Panc1 (cell line): ENCODE measurements around the gene ADGRA1. TPM values are rescaled to one million over a fixed set of nuclear protein-coding genes. Genes with fewer than 3 reads are reported as not detected.
A peak's percentile ranks its signal among the peaks of the same experiment; 100 is the strongest.

Experiments
- ATAC-seq: fragments of 200-7000 bp; cut with Tn5 transposase; 2 replicates; pipeline ENCODE4 v1.9.1; 2020; ENCODE audit warnings: mild to moderate bottlenecking, moderate library complexity
- BruUV-seq: library from RNA; stranded (reverse); fragments of 400-500 nt; replicated peaks from 2 replicates; lab custom pipeline; 2021; lab: Mats Ljungman, UMichigan
- CTCF ChIA-PET: fragments of 300-600 bp; sonication (Branson Sonifier 250); formaldehyde crosslinking; loops from one replicate; lab custom pipeline; 2022; ENCODE audit warnings: antibody characterized with exemption; lab: Charles Lee
- POLR2A ChIA-PET: fragments of 300-600 bp; sonication (Branson Sonifier 250); formaldehyde crosslinking; loops from one replicate; lab custom pipeline; 2022; ENCODE audit warnings: antibody characterized with exemption; lab: Charles Lee
- DNase-seq: peaks from one replicate; pipeline ENCODE4 v3.0.0-alpha.2; 2010; ENCODE audit warnings: low read depth, low spot score
- H3K27ac ChIP-seq: 2 replicates; pipeline ENCODE4 v1.5.1; 2011; ENCODE audit warnings: mild to moderate bottlenecking, low read length, inconsistent platforms
- H3K27me3 ChIP-seq: fragments of 200-500 bp; sonication (Bioruptor generic); 2 replicates; pipeline ENCODE4 v1.6.0; 2014; ENCODE audit warnings: low read length, inconsistent platforms; ENCODE audit not compliant: control insufficient read depth, insufficient read depth
- H3K36me3 ChIP-seq: fragments of 200-500 bp; sonication (Bioruptor generic); 2 replicates; pipeline ENCODE4 v1.5.1; 2014; ENCODE audit warnings: inconsistent platforms, mild to moderate bottlenecking, low read length, moderate library complexity; ENCODE audit not compliant: control insufficient read depth, insufficient read depth
- H3K4me1 ChIP-seq: 2 replicates; pipeline ENCODE4 v1.5.1; 2011; ENCODE audit warnings: inconsistent platforms, mild to moderate bottlenecking, low read length, moderate library complexity; ENCODE audit not compliant: control insufficient read depth, insufficient read depth
- H3K4me3 ChIP-seq, 2 experiments: 2 replicates each; pipeline ENCODE4 v1.5.1; 2011 to 2012; ENCODE audit warnings: low read depth in 2 of 2, low read length in 2 of 2, mild to moderate bottlenecking in 2 of 2, inconsistent platforms in 1 of 2, moderate library complexity in 1 of 2
- H3K9me3 ChIP-seq: fragments of 200-500 bp; sonication (Bioruptor generic); 2 replicates; pipeline ENCODE4 v1.5.1; 2014; ENCODE audit warnings: low read depth, mild to moderate bottlenecking, inconsistent platforms, low read length, moderate library complexity; ENCODE audit not compliant: control insufficient read depth, insufficient read depth
- POLR2AphosphoS5 ChIP-seq: IDR thresholded peaks from 2 replicates; pipeline ENCODE4 v1.6.1; 2012; ENCODE audit warnings: mild to moderate bottlenecking, low read depth, low read length, moderate library complexity
- REST ChIP-seq, 2 experiments: IDR thresholded peaks; 2 replicates each; pipeline ENCODE4 v1.6.1; 2011 to 2012; ENCODE audit warnings: low read depth in 2 of 2, control low read depth in 1 of 2, low read length in 1 of 2, mild to moderate bottlenecking in 1 of 2, moderate library complexity in 1 of 2; ENCODE audit not compliant: insufficient read depth in 1 of 2
- SIN3A ChIP-seq: IDR thresholded peaks from 2 replicates; pipeline ENCODE4 v1.6.1; 2012; ENCODE audit warnings: low read depth, mild to moderate bottlenecking, low read length, moderate library complexity, borderline replicate concordance; ENCODE audit not compliant: insufficient read depth
- TCF7L2 ChIP-seq: IDR thresholded peaks from 2 replicates; pipeline ENCODE4 v1.6.1; 2011; ENCODE audit warnings: mild to moderate bottlenecking, low read depth, low read length, inconsistent platforms
- in situ Hi-C: cut with HindIII; loops from 2 replicates; pipeline ENCODE4 v1.10.0; 2016; ENCODE audit warnings: low sequenced_read_pairs, low pct_unique_long_range_greater_than_20kb
- intact Hi-C: fragments of 100-400 bp; cut with micrococcal nuclease; formaldehyde crosslinking; loops from one replicate; pipeline ENCODE4 v1.10.0; 2022; ENCODE audit not compliant: unreplicated experiment
- total RNA-seq: library from RNA; stranded (reverse); gene quantifications from one replicate; pipeline ENCODE4 v1.2.1, GENCODE V29; 2021; ENCODE audit not compliant: unreplicated experiment
- TF ChIP-seq, protein P1 (sequence below): fragments of 450-650 bp; IDR thresholded peaks from 2 replicates; pipeline ENCODE4 v1.5.1; 2017; ENCODE audit warnings: mild to moderate bottlenecking

ADGRA1 gene
- total RNA-seq, 1 experiment from 2014 or later, result 0.05 TPM

DNA sequence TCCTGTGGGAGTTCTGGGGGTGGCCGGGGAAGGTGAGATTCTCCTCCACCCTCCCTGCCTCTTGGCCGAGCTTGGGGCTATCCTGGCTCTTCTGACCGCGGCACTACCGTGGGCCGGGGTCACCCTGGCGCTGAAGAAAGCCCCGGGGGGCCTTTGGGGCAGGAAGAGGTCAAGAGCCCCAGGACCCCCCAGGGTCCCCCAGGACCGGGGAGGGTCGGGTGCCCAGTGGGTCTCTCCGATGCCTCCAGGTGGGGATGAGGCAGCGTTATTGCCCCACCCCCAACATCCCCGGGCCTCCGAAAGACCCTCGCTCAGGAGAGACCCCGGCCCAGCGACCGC, 71.9 kb downstream of the ADGRA1 start:
- Histone ChIP-seq H3K4me3 (peak overlapping the region; percentile 33 to 43; a peak in 3 of 4 replicates), H3K27ac (no peak overlapping the region), H3K27me3 (peaks cover 4% of the 10 kb centered on the region; the same call in 1 of the 2 replicates), H3K4me1 (peaks cover 17% of the 10 kb centered on the region), H3K9me3 (no peaks in the 10 kb centered on the region), H3K36me3 (no peaks in the 10 kb centered on the region)
- ChIA-PET CTCF (no interaction called here), POLR2A (interaction anchor here (0.5 kb wide), 1 partner anchor 51 kb away, joined by 15 read pairs; no protein-coding TSS in a partner anchor)
- DNase-seq (no peak), ATAC-seq (peak; percentile 17; the same call in 1 of the 2 replicates)
- TF ChIP-seq POLR2AphosphoS5, result no peak
- TF ChIP-seq REST (IDR thresholded peaks at IDR 0.05; ENCODE audit: insufficient read depth in 1 of 2, low read depth in 2 of 2, low read length in 1 of 2), result no peak
- BruUV-seq, result no TSS peak
- in situ Hi-C loops, result no loop called here
- intact Hi-C loops, result no loop called here

GRCh38 chr10:133159950-133160825, 72.5 kb downstream of the ADGRA1 start, which contains the start of gene KNDC1:
TSS of gene KNDC1 (plus strand) at chr10:133160219. CDS start at chr10:133160468, 249 bp downstream.
- in situ Hi-C loops, result no loop called here
- no peak for DNase-seq
- intact Hi-C loops, result no loop called here

More at GRCh38 chr10:133159950-133160825, 72.5 kb downstream of the ADGRA1 start, which contains the start of gene KNDC1:
- POLR2A ChIA-PET, result interaction anchor here (0.6 kb wide), 1 partner anchor 170 kb away, joined by 7 read pairs; no protein-coding TSS in a partner anchor
- peak; percentile 80 for ATAC-seq
- Histone ChIP-seq H3K9me3 (no peaks in the 10 kb centered on the region), H3K36me3 (no peaks in the 10 kb centered on the region), H3K4me3 (peak within 1 kb of the TSS; percentile 54 to 69), H3K27ac (no peak within 1 kb of the TSS), H3K4me1 (peaks cover 17% of the 10 kb centered on the region), H3K27me3 (0 out of 2 replicates have a peak, but pooled peaks cover 2% of the 10 kb centered on the region)
- CTCF ChIA-PET, result interaction anchor here (0.6 kb wide), 1 partner anchor 107 kb away, joined by 3 read pairs; no protein-coding TSS in a partner anchor
- no TSS peak for BruUV-seq
- TF ChIP-seq, protein P1, sequence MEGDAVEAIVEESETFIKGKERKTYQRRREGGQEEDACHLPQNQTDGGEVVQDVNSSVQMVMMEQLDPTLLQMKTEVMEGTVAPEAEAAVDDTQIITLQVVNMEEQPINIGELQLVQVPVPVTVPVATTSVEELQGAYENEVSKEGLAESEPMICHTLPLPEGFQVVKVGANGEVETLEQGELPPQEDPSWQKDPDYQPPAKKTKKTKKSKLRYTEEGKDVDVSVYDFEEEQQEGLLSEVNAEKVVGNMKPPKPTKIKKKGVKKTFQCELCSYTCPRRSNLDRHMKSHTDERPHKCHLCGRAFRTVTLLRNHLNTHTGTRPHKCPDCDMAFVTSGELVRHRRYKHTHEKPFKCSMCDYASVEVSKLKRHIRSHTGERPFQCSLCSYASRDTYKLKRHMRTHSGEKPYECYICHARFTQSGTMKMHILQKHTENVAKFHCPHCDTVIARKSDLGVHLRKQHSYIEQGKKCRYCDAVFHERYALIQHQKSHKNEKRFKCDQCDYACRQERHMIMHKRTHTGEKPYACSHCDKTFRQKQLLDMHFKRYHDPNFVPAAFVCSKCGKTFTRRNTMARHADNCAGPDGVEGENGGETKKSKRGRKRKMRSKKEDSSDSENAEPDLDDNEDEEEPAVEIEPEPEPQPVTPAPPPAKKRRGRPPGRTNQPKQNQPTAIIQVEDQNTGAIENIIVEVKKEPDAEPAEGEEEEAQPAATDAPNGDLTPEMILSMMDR, result no peak
- TF ChIP-seq SIN3A (no peak), REST (IDR thresholded peaks at IDR 0.05; ENCODE audit: insufficient read depth in 1 of 2, low read depth in 2 of 2, low read length in 1 of 2) (no peak), TCF7L2 (no peak), POLR2AphosphoS5 (no peak)
